Measurements from ENCODE around the gene ADAM19.

The ADAM19 gene

GRCh38 chr5:157602505-157602904 is 26.9 kb upstream of the ADAM19 start:
- no peaks in the 10 kb centered on the region for H3K4me1 ChIP-seq
- H3K9me3 ChIP-seq (ENCODE audit: control insufficient read depth, low read length): no peaks in the 10 kb centered on the region
- H3K27ac ChIP-seq: no peak overlapping the region
- no peaks in the 10 kb centered on the region for H3K36me3 ChIP-seq (ENCODE audit: control insufficient read depth, insufficient read depth, low read length)
- H3K79me2 ChIP-seq: no peaks in the 10 kb centered on the region
- no peaks in the 10 kb centered on the region for H3K27me3 ChIP-seq (ENCODE audit: control insufficient read depth, insufficient read depth, low read length)
- H3K4me3 ChIP-seq (ENCODE audit: low read depth, low read length): no peak overlapping the region
- TF ChIP-seq CTCF (IDR thresholded peaks at IDR 0.05): no peak
- no peak overlapping the region for H2AFZ ChIP-seq
- H3K4me2 ChIP-seq (ENCODE audit: low read length): no peak overlapping the region
- no peak overlapping the region for H3K9ac ChIP-seq

- Histone ChIP-seq H3K9ac (no peak overlapping the region), H3K4me2 (ENCODE audit: low read length) (no peak overlapping the region), H3K36me3 (ENCODE audit: control insufficient read depth, insufficient read depth, low read length) (no peaks in the 10 kb centered on the region), H3K27ac (no peak overlapping the region), H3K4me3 (ENCODE audit: low read depth, low read length) (no peak overlapping the region), H3K79me2 (no peaks in the 10 kb centered on the region), H3K4me1 (no peaks in the 10 kb centered on the region), H2AFZ (no peak overlapping the region), H3K27me3 (ENCODE audit: control insufficient read depth, insufficient read depth, low read length) (no peaks in the 10 kb centered on the region), H3K9me3 (ENCODE audit: control insufficient read depth, low read length) (no peaks in the 10 kb centered on the region)
- TF ChIP-seq CTCF (IDR thresholded peaks at IDR 0.05): no peak
Measured at GRCh38 chr5:157600252-157600651, 24.7 kb upstream of the ADAM19 start.

- no peak for TF ChIP-seq CTCF (IDR thresholded peaks at IDR 0.05)
- Histone ChIP-seq H3K9me3 (ENCODE audit: control insufficient read depth, low read length) (no peaks in the 10 kb centered on the region), H3K4me2 (ENCODE audit: low read length) (no peak overlapping the region), H3K27me3 (ENCODE audit: control insufficient read depth, insufficient read depth, low read length) (no peaks in the 10 kb centered on the region), H3K27ac (no peak overlapping the region), H3K79me2 (no peaks in the 10 kb centered on the region), H3K4me3 (ENCODE audit: low read depth, low read length) (no peak overlapping the region), H3K36me3 (ENCODE audit: control insufficient read depth, insufficient read depth, low read length) (no peaks in the 10 kb centered on the region), H2AFZ (no peak overlapping the region), H3K4me1 (no peaks in the 10 kb centered on the region), H3K9ac (no peak overlapping the region)
Measured at GRCh38 chr5:157599565-157599964, 24.0 kb upstream of the ADAM19 start.

GRCh38 chr5:157598350-157598936 is 22.9 kb upstream of the ADAM19 start:
- Histone ChIP-seq H3K36me3 (ENCODE audit: control insufficient read depth, insufficient read depth, low read length) (no peaks in the 10 kb centered on the region), H3K4me2 (ENCODE audit: low read length) (no peak overlapping the region), H3K27ac (no peak overlapping the region), H3K79me2 (no peaks in the 10 kb centered on the region), H3K4me3 (ENCODE audit: low read depth, low read length) (no peak overlapping the region), H3K9me3 (ENCODE audit: control insufficient read depth, low read length) (no peaks in the 10 kb centered on the region), H2AFZ (no peak overlapping the region), H3K9ac (no peak overlapping the region), H3K4me1 (no peaks in the 10 kb centered on the region), H3K27me3 (ENCODE audit: control insufficient read depth, insufficient read depth, low read length) (no peaks in the 10 kb centered on the region)
- TF ChIP-seq CTCF (IDR thresholded peaks at IDR 0.05): no peak

GRCh38 chr5:157597277-157597676 is 21.7 kb upstream of the ADAM19 start:
- H2AFZ ChIP-seq: no peak overlapping the region
- H3K9me3 ChIP-seq (ENCODE audit: control insufficient read depth, low read length): no peaks in the 10 kb centered on the region
- H3K27me3 ChIP-seq (ENCODE audit: control insufficient read depth, insufficient read depth, low read length): no peaks in the 10 kb centered on the region
- H3K79me2 ChIP-seq: no peaks in the 10 kb centered on the region
- no peak overlapping the region for H3K9ac ChIP-seq
- no peak overlapping the region for H3K27ac ChIP-seq
- no peak for TF ChIP-seq CTCF (IDR thresholded peaks at IDR 0.05)
- H3K4me2 ChIP-seq (ENCODE audit: low read length): no peak overlapping the region
- H3K4me1 ChIP-seq: no peaks in the 10 kb centered on the region
- H3K4me3 ChIP-seq (ENCODE audit: low read depth, low read length): no peak overlapping the region
- H3K36me3 ChIP-seq (ENCODE audit: control insufficient read depth, insufficient read depth, low read length): no peaks in the 10 kb centered on the region

Measured in parathyroid adenoma (tissue), 2 donors.